A673 (cell line): ENCODE measurements around the gene ZBTB32. TPM values are rescaled to one million over a fixed set of nuclear protein-coding genes. Genes with fewer than 3 reads are reported as not detected.

Source experiments
- BruUV-seq: library from RNA; stranded (reverse); fragments of 400-500 nt; replicated peaks from 2 replicates; lab custom pipeline; 2021; lab: Mats Ljungman, UMichigan
- CTCF ChIA-PET: fragments of 300-600 bp; sonication (Branson Sonifier 250); formaldehyde crosslinking; loops from one replicate; lab custom pipeline; 2022; ENCODE audit warnings: antibody characterized with exemption; lab: Charles Lee
- POLR2A ChIA-PET: fragments of 300-600 bp; sonication (Branson Sonifier 250); formaldehyde crosslinking; loops from one replicate; lab custom pipeline; 2022; ENCODE audit warnings: antibody characterized with exemption; ENCODE audit not compliant: low non-redundant PET; lab: Charles Lee
- DNase-seq: peaks from one replicate; pipeline ENCODE4 v3.0.0-alpha.2; 2015; ENCODE audit warnings: low spot score
- H3K27ac ChIP-seq: fragments of 200-600 bp; sonication (generic); 2 replicates; pipeline ENCODE4 v1.5.1; 2016; ENCODE audit warnings: mixed run types, low read depth, mild to moderate bottlenecking, mixed read lengths, antibody characterized with exemption, low read length; ENCODE audit not compliant: poor library complexity, severe bottlenecking
- H3K27me3 ChIP-seq: fragments of 200-600 bp; sonication (generic); replicated peaks from 2 replicates; pipeline ENCODE4 v1.6.1; 2017; ENCODE audit warnings: mixed run types, low read depth, mild to moderate bottlenecking, mixed read lengths, antibody characterized with exemption, low read length; ENCODE audit not compliant: insufficient read depth, poor library complexity
- H3K36me3 ChIP-seq: fragments of 200-600 bp; sonication (generic); 2 replicates; pipeline ENCODE4 v1.6.1; 2016; ENCODE audit warnings: mixed run types, mild to moderate bottlenecking, mixed read lengths, antibody characterized with exemption, low read length; ENCODE audit not compliant: insufficient read depth, poor library complexity, severe bottlenecking
- H3K4me1 ChIP-seq: fragments of 200-600 bp; sonication (generic); 2 replicates; pipeline ENCODE4 v1.6.1; 2017; ENCODE audit warnings: mixed run types, mild to moderate bottlenecking, mixed read lengths, antibody characterized with exemption, low read length; ENCODE audit not compliant: insufficient read depth, poor library complexity, severe bottlenecking
- H3K4me3 ChIP-seq: fragments of 200-600 bp; sonication (generic); 2 replicates; pipeline ENCODE4 v1.5.1; 2016; ENCODE audit warnings: low read depth, mixed run types, mild to moderate bottlenecking, mixed read lengths, low read length; ENCODE audit not compliant: poor library complexity, severe bottlenecking
- H3K9me3 ChIP-seq: fragments of 200-600 bp; sonication (generic); 2 replicates; pipeline ENCODE4 v1.6.1; 2016; ENCODE audit warnings: mixed run types, low read depth, mild to moderate bottlenecking, mixed read lengths, antibody characterized with exemption, low read length; ENCODE audit not compliant: poor library complexity, severe bottlenecking
- EZH2 ChIP-seq: fragments of 200-600 bp; sonication (generic); IDR thresholded peaks from 2 replicates; pipeline ENCODE4 v1.6.1; 2017; ENCODE audit warnings: borderline replicate concordance, low read depth, mild to moderate bottlenecking, mixed read lengths, antibody characterized with exemption, low read length; ENCODE audit not compliant: poor library complexity, severe bottlenecking
- intact Hi-C: fragments of 100-400 bp; cut with micrococcal nuclease; formaldehyde crosslinking; loops from one replicate; pipeline ENCODE4 v1.10.0; 2022; ENCODE audit not compliant: unreplicated experiment
- total RNA-seq: library from RNA; stranded (reverse); gene quantifications from 2 replicates; pipeline ENCODE4 v1.2.3, GENCODE V29; 2021
- TF ChIP-seq, protein P1 (sequence below): fragments of 300-800, 200-600 bp; sonication (generic); conservative IDR thresholded peaks from 2 replicates; pipeline ENCODE4 v1.5.1; 2017; ENCODE audit warnings: low read depth, mild to moderate bottlenecking, antibody characterized with exemption, low read length, moderate library complexity, mixed read lengths

The ZBTB32 gene
- total RNA-seq, 1 experiment from 2014 or later: not detected

- H3K9me3 ChIP-seq: no peaks in the 10 kb centered on the region
- H3K27ac ChIP-seq: no peak overlapping the region
- H3K27me3 ChIP-seq: peaks cover 35% of the 10 kb centered on the region
- TF ChIP-seq EZH2: no peak
- TF ChIP-seq, protein P1, sequence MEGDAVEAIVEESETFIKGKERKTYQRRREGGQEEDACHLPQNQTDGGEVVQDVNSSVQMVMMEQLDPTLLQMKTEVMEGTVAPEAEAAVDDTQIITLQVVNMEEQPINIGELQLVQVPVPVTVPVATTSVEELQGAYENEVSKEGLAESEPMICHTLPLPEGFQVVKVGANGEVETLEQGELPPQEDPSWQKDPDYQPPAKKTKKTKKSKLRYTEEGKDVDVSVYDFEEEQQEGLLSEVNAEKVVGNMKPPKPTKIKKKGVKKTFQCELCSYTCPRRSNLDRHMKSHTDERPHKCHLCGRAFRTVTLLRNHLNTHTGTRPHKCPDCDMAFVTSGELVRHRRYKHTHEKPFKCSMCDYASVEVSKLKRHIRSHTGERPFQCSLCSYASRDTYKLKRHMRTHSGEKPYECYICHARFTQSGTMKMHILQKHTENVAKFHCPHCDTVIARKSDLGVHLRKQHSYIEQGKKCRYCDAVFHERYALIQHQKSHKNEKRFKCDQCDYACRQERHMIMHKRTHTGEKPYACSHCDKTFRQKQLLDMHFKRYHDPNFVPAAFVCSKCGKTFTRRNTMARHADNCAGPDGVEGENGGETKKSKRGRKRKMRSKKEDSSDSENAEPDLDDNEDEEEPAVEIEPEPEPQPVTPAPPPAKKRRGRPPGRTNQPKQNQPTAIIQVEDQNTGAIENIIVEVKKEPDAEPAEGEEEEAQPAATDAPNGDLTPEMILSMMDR: no peak
- CTCF ChIA-PET: interaction anchor here (0.6 kb wide), 1 partner anchor 12 kb away, joined by 4 read pairs; no protein-coding TSS in a partner anchor
- BruUV-seq: no TSS peak
- no peaks in the 10 kb centered on the region for H3K4me1 ChIP-seq
- DNase-seq: no peak
- intact Hi-C loops: no loop called here
- H3K36me3 ChIP-seq: no peaks in the 10 kb centered on the region
- POLR2A ChIA-PET: interaction anchor here (0.6 kb wide), 1 partner anchor 25 kb away, joined by 3 read pairs; no protein-coding TSS in a partner anchor
- no peak overlapping the region for H3K4me3 ChIP-seq
Measured at GRCh38 chr19:35671818-35672217, 32.5 kb upstream of the ZBTB32 start.

DNA sequence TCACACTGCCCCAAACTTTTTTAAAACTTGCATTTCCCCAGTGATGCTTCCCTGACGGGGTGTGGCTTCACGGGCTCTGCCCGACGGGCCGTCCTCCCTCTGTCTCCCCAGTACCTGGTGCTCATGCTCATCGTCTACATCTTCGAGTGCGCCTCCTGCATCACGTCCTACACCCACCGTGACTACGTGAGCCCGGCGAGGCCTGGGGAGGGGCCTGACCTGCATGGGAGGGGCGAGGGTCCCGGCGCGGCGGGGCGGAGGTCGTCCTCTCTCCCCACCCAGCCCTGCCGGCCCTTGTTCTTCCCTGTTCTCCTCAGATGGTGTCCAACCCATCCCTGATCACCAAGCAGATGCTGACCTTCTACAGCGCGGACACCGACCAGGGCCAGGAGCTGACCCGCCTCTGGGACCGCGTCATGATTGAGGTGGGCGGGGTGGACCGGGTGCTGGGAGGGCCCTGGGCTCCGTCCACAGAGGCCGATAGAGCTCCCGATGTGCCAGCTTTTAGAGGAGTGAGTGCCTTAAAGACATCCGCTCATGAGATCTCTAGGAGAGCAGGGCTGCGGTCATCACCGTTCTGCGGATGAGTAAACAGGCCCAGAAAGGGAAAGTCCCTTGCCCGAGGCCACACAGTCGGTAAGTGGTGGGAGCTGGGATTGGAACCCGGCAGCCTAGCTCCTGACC is 31.1 kb upstream of the ZBTB32 start:
- ChIA-PET CTCF (interaction anchor here (0.8 kb wide), 1 partner anchor 19 kb away, joined by 4 read pairs; no protein-coding TSS in a partner anchor), POLR2A (no interaction called here)
- no peaks in the 10 kb centered on the region for H3K36me3 ChIP-seq
- peak; percentile 40 for TF ChIP-seq EZH2
- TF ChIP-seq, protein P1: no peak
- peak overlapping the region; percentile 24 for H3K4me3 ChIP-seq
- intact Hi-C loops: no loop called here
- BruUV-seq: no TSS peak
- no peaks in the 10 kb centered on the region for H3K9me3 ChIP-seq
- no peak overlapping the region for H3K27ac ChIP-seq
- DNase-seq: no peak
- peaks cover 35% of the 10 kb centered on the region for H3K27me3 ChIP-seq
- H3K4me1 ChIP-seq: no peaks in the 10 kb centered on the region

- CTCF ChIA-PET: no interaction called here
Measured at GRCh38 chr19:35675589-35676140, 28.7 kb upstream of the ZBTB32 start.

More at GRCh38 chr19:35675589-35676140, 28.7 kb upstream of the ZBTB32 start:
- Histone ChIP-seq H3K4me3 (no peak overlapping the region), H3K27ac (no peak overlapping the region), H3K27me3 (peaks cover 24% of the 10 kb centered on the region), H3K9me3 (no peaks in the 10 kb centered on the region), H3K4me1 (no peaks in the 10 kb centered on the region), H3K36me3 (no peaks in the 10 kb centered on the region)
- TF ChIP-seq EZH2: no peak
- POLR2A ChIA-PET: interaction anchor here (0.6 to 0.7 kb wide), 2 partner anchors 118 to 134 kb away, joined by 3 to 8 read pairs; no protein-coding TSS in a partner anchor
- no TSS peak for BruUV-seq
- no peak for DNase-seq
- intact Hi-C loops: no loop called here
